Left ventricle myocardium superior (tissue), 1 donor: ENCODE measurements around the gene ASCC2. TPM values are rescaled to one million over a fixed set of nuclear protein-coding genes. Genes with fewer than 3 reads are reported as not detected.
"Not testable (repeated sequence)": the region's sequence is repeated elsewhere in the genome, so short reads cannot be mapped to it uniquely, and the experiment has no call there.

ENCODE experiments used
- ATAC-seq: fragments of 200-7000 bp; cut with Tn5 transposase; one replicate; pipeline ENCODE4 v1.9.1; 2020; ENCODE audit warnings: mild to moderate bottlenecking, moderate library complexity
- DNase-seq: peaks from one replicate; pipeline ENCODE4 v3.0.0-alpha.2; 2020
- intact Hi-C: fragments of 100-400 bp; cut with micrococcal nuclease; formaldehyde crosslinking; loops from one replicate; pipeline ENCODE4 v1.11.0; 2022
- total RNA-seq: library from RNA; stranded (reverse); fragmentation: NEBNext Ultra II Directional; extraction: Animal tissue kit (Norgen Biotek cat#: 25700); gene quantifications from one replicate; pipeline ENCODE4 v1.2.1, GENCODE V29; 2021
- donor health status: DM: no; HTN: yes; CAD: no; lungs with severe emphysema.

The ASCC2 gene
- total RNA-seq, 1 donor from 2014 or later = 31.5 TPM

DNA sequence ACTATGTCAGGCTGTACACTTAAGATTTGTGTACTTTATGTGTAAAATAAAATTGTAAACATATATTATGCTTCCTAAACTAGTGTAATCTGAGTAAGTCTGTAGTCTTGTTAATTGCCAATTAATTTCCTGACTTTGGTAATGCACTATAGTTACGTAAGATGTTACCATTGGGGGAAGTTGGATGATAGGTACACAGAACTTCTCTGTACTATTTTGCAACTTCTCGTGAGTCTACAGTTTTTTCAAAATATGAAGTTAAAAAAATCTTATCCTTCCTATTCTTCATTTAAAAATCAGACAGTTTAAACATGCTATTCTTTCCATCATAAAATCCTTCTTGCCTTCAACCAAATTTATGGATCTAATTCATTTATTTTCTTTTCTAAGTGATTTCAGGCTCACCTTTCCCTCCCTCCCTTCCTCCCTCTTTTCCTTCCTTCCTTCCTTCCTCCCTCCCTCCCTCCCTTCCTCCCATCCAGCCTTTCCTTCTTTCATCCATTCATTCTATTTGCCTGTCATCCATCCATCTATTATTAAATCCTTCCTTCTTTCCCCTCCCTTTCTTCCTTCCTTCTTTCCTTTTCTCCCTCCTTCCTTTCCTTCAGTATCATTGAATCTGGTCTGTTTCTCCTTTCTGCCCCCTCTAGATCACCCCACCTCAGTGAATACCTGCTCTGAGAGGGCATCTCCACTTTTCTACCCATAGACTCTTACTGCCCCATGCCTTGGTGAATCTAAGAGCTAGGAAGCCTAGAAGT lies 22.1 kb upstream of the ASCC2 start:
- ATAC-seq (no peak), DNase-seq (no peak)
- intact Hi-C loops = no loop called here

DNA sequence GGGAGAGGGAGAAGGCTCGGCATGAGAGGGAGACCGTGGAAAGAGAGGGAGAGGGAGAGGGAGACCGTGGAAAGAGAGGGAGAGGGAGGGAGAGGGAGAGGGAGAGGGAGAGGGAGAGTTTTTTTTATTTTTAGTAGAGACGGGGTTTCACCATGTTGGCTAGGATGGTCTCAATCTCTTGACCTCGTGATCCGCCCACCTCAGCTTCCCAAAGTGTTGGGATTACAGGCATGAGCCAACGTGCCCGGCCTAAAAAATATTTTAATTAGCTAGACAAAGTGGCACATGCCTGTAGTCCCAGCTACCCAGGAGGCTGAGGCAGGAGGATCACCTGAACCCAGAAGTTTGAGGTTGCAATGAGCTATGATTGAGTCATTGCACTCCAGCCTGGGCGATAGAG lies 21.0 kb upstream of the ASCC2 start:
- DNase-seq, ATAC-seq, intact Hi-C loops: not testable (repeated sequence)

DNA sequence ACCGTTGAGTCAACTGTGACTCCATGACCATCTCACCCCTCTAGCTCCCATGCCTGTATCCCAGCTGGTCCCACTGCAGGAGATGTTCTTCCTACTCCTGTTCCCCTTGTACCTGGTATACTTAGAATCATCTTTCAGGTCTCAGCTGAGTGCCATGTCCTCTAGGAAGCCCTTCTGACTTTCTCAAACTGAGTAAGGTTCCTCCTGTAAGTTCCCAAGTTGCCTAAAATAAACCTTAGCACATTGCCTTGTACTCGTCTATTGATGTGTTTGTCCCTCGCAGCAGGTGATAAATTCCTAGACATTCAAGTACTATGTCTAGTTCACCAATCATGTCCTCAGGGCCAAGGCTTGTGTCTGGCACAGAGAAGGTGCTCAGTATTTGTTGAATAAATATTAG lies 18.4 kb upstream of the ASCC2 start:
- intact Hi-C loops = no loop called here
- ATAC-seq (no peak), DNase-seq (no peak)

- ATAC-seq (peak; percentile 97), DNase-seq (peak; percentile 82)
- intact Hi-C loops = no loop called here
These were observed 17.6 kb upstream of the ASCC2 start for GRCh38 chr22:29855611-29856181.

- DNase-seq (no peak), ATAC-seq (no peak)
- intact Hi-C loops = no loop called here
These were observed 16.4 kb upstream of the ASCC2 start for GRCh38 chr22:29854432-29854831.

DNA sequence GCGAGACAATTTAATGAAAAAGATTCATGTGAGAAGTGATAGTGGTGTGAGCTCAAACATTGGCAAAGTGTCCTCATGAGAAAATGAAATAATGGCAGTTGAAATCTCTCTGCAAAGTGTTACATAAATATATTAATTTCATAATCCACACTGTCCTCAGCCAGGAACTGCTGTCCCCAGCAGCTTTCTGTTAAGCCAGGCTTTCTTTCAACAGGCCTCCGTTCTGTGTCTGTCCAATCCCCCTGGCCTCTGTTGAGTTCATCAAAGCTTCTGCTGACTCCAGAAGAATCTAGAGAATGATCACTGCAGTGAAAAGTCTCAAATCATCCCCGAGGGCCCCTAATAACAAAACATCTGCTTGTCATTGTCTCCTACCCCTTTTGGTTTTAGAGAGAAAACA lies 10.0 kb upstream of the ASCC2 start:
- intact Hi-C loops = no loop called here
- ATAC-seq = peak; percentile 63
- DNase-seq = no peak

DNA sequence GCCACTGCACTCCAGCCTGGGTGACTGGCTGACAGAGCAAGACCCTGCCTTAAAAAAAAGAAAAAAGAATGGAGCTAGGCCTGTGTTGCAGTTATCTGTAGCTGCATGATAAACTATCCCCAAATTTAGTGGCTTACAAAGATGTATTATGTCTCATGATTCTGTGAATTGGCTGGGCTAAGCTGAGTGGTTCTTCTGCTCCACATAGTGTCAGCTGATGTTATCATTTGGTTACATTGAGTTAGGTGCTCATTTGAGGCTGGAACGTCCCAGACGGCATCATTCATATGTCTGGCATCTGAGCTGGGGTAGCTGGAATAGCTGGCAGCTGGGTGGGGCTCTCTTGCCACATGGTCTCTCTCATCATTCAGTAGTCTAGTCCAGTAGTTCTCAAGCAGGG lies 8.2 kb upstream of the ASCC2 start:
- DNase-seq (no peak), ATAC-seq (no peak)
- intact Hi-C loops = no loop called here

- intact Hi-C loops = no loop called here
- ATAC-seq (no peak), DNase-seq (no peak)
These were observed 4.7 kb upstream of the ASCC2 start for GRCh38 chr22:29842740-29843139.

GRCh38 chr22:29842172-29842571 lies 4.1 kb upstream of the ASCC2 start:
- ATAC-seq = no peak
- intact Hi-C loops = no loop called here
- no peak for DNase-seq

- ATAC-seq (no peak), DNase-seq (no peak)
- intact Hi-C loops = no loop called here
These were observed 2.4 kb upstream of the ASCC2 start for GRCh38 chr22:29840498-29840897.

DNA sequence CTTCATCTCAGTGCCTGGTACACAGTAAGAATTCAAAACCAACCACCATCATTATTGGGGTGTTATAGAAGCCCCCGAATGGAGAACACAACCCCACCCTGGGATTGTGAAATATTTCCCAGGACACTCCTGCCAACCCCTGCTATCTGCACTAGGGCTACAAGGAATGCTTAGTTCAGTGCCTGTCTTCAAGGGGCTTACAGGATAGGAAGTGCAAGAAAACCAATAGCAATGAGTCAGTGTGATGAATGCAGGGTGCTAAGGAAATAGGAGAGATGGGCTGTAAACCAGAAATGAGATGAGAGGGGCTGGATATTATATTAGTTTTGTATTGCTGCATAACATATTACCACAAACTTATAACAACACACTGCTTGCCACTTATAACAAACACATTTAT lies 965 bp upstream of the ASCC2 start:
- ATAC-seq (no peak), DNase-seq (no peak)
- intact Hi-C loops = loop anchor here (5.0 kb wide), 1 partner anchor 72 kb away; the partner anchor contains the start of genes UQCR10 and ZMAT5

GRCh38 chr22:29838599-29838956 lies 504 bp upstream of the ASCC2 start:
- intact Hi-C loops = loop anchor here (5.0 kb wide), 1 partner anchor 71 kb away; the partner anchor contains the start of genes UQCR10 and ZMAT5
- ATAC-seq (peak; percentile 6), DNase-seq (no peak)

DNA sequence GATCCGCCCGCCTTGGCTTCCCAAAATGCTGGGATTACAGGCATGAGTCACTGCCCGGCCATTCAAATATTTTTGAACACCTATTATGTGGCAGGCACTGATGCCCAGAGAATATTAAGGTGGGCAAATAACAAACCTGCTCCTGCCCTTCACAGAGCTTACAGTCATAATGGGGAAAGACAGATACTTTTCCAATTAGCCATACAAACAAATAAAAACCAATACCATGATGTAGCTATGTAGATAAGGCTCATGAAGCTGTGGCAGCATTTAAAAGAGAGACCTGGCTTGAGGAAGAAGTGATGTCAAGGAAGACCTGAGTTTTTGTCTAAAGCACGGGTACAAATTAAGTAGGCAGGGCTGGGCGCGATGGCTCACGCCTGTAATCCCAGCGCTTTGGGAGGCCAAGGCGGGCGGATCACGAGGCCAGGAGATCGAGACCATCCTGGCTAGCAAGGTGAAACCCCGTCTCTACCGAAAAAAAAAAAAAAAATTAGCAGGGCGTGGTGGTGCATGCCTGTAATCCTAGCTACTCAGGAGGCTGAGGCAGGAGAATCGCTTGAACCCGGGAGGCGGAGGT lies 1.2 kb downstream of the ASCC2 start:
- intact Hi-C loops = loop anchor here (5.0 kb wide), 1 partner anchor 70 kb away; the partner anchor contains the start of genes UQCR10 and ZMAT5
- not testable (repeated sequence) for DNase-seq, ATAC-seq

GRCh38 chr22:29834046-29834445 lies 4.0 kb downstream of the ASCC2 start:
- no peak for DNase-seq
- intact Hi-C loops = no loop called here
- ATAC-seq = no peak

GRCh38 chr22:29833392-29833965 lies 4.6 kb downstream of the ASCC2 start:
- no peak for ATAC-seq
- DNase-seq = no peak
- intact Hi-C loops = no loop called here

DNA sequence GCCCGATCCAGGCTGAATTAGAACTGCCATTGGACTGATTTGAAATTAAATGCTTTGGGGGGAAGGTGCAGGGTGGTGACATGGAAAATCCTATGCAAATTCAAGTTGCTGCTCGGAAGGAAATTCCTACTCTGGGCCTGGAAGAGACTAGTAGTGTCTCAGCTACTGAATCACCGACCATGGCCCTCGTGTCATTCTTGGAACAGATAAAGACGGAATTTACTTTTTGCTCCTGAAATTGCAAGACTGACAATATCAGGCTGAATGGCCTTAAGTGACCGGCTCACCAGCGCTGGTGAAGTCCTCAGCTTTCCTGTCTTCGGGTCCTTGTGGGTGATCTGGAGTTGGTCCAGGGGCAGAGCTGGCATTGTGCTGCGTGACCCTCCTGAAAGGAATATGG lies 6.1 kb downstream of the ASCC2 start:
- no peak for ATAC-seq
- intact Hi-C loops = no loop called here
- DNase-seq = peak; percentile 34

DNA sequence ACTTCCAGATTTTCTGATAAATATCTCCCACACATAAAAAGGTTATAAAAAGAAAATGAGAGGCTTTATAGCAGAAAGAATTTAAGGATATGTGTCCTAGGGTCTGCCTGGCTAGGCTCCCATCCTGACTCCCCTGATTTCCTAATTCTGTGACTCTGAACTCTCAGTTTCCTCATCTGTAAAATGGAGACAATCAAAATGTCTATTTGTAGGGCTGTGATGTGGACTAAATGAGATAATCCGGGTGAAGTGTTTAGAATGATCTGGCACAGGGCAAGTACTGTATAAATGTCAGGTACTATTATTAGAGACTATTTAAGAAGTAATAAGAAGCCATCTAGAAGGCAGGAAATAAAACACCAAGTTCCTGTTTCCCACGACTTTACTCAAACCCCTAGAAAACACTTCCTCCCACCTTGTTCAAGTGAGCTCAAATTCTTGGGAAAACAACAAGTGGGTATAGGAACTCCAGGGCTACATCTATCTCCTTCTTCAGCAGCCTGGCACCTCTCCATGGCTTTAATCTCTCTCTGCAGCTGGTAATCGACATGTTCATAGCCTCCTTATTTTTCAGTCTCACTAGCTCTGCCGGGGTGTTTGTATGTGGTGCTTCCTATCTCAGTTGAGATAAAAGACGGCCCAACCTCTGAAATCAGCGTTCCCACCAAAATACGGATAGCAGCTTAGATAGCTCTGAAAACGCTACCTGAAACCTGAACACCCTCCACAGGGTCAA lies 6.7 kb downstream of the ASCC2 start:
- peak; percentile 63 for ATAC-seq
- intact Hi-C loops = no loop called here
- DNase-seq = no peak

- DNase-seq (peak; percentile 83), ATAC-seq (peak; percentile 86)
- intact Hi-C loops = no loop called here
These were observed 7.5 kb downstream of the ASCC2 start for GRCh38 chr22:29830585-29830984.

GRCh38 chr22:29827726-29828125 lies 10.3 kb downstream of the ASCC2 start:
- not testable (repeated sequence) for ATAC-seq

GRCh38 chr22:29827091-29827490 lies 11.0 kb downstream of the ASCC2 start:
- intact Hi-C loops = no loop called here
- ATAC-seq = no peak
- DNase-seq = no peak

More at GRCh38 chr22:29827726-29828125, 10.3 kb downstream of the ASCC2 start:
- intact Hi-C loops, DNase-seq: not testable (repeated sequence)
